ENCODE data around the gene VARS2.

DNA sequence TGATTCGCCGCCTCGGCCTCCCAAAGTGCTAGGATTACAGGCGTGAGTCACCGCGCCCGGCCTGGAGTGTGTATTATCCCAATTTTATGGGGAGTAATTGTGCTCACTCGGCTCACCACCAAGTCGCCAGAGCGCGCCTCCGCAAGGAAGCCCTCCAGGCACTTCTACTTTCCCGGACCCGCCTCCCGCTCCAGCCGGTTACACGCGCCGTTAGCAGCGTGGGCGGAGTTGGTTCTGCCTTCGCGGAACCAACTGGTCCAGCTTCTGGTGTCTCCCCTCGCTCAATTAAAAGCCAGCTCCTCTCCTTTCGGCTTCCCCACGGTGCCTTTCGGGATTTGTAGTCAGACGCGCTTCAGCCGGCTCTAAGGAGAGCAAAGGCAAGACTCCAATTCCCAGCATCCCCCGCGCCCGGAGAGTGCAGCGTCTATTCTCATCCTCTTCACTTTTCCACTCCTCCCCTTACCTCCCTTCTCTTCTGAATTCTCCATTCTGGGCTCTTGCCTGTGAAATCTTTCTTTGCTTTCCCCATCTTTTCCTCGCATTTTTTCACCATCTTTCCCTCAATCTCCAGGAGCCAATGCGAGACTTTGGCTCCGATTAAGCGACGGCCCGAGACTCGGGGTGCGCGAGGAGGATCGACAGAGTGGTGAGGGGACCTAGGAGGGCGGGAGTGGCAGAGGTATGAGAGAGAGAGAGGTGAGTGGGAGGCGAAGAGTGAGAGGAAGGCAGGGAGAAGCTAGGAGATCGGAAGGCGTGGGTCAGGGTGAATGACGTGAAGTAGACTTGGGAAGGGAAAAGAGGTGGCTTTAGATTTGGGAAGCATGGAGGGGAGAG lies 6.1 kb upstream of the VARS2 start, which contains the start of gene GTF2H4:
- TF ChIP-seq EZH2 (optimal IDR thresholded peaks at IDR 0.05; ENCODE audit: low read depth, low read length) (no peak), CTCF (IDR thresholded peaks at IDR 0.05; ENCODE audit: low read length) (no peak), EZH2phosphoT487 (IDR thresholded peaks at IDR 0.05; ENCODE audit: low read length) (no peak)

Data from MM.1S (cell line).